Measurements from ENCODE around the gene PRKCE. TPM values are rescaled to one million over a fixed set of nuclear protein-coding genes. Genes with fewer than 3 reads are reported as not detected.

PRKCE gene
- total RNA-seq, 1 donor from 2014 or later, result 39.6 TPM

DNA sequence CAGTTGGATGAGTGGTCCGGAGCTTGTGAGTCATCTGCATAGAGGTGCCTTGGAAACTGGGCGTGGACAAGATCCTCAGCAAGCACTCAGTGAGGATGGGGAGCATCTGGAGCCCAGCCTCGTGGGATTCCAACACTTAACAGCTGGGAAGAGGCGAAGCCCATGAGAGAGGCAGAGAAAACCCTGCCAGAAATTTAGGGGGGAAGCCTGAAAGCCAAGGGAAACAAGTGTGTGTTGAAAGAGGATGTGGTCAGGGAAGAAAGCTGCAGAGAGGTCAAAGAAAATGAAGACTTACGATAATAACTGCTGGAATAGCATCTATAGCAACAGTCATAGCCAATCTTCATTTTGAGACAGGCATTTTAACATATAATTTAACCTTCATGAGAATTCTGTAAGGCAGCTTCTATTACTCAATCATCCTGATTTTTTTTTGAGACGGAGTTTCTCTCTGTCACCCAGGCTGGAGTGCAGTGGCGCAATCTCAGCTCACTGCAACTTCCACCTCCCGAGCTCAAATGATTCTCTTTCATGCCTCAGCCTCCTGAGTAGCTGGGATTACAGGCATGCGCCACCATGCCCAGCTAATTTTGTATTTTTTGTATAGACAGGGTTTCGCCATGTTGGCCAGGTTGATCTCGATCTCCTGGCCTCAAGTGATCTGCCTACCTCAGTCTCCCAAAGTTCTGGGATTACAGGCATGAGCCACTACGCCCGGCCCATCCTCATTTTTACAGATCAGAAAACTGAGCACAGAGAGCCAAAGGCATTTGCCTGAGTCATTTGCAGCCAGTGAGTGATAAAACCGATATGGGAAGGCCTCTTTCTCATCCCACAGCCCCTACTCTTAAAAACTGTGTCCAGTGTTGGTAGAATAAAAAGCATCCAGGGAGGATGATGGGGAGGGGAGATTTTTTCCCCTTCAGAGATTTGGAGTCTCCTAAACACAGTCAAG is 431.3 kb downstream of the PRKCE start:
- DNase-seq (ENCODE audit: extremely low read depth, low read depth, low spot score), result no peak

DNA sequence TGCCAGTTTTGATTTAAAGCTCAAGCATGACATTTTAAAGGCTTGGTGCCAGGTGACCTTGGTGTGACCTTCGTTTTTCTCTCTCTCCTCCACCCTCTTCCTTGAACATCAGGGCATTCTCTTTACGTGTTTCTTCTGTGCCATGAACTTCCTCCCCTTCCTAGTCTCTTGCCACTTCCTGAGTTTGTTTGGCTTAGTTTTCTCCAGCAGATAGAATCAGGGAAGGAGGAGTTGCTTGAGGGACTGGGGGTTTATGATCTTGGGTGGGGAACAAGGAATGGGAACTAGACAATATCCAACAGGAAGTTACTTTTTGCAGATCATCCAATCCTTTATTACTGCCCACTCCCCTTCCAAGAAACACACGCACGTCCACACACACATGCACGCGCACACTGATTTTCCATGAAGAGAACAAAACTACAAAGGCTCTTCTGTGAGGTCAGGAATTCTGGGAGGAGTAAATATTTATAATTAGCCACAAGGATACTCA is 435.1 kb downstream of the PRKCE start:
- no peak for DNase-seq (ENCODE audit: extremely low read depth, low read depth, low spot score)

DNA sequence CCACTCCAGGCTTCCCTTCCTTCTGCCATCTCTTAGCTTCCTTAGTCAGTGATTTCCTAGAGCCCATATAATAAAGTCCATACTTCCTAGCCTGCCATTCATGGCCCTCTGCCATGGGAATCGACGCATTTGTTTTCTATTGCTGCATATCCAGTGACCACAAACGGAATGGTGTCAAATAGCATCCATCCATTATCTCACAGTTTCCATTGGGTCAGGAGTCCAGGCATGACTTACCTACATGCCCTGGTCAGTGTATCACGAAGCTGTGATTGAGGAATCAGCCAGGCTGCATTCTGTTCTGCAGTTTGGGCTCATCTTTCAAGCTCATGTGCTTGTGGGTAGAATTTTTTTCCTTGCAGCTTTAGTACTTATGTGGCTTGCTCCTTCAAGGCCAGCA is 436.0 kb downstream of the PRKCE start:
- no peak for DNase-seq (ENCODE audit: extremely low read depth, low read depth, low spot score)

DNA sequence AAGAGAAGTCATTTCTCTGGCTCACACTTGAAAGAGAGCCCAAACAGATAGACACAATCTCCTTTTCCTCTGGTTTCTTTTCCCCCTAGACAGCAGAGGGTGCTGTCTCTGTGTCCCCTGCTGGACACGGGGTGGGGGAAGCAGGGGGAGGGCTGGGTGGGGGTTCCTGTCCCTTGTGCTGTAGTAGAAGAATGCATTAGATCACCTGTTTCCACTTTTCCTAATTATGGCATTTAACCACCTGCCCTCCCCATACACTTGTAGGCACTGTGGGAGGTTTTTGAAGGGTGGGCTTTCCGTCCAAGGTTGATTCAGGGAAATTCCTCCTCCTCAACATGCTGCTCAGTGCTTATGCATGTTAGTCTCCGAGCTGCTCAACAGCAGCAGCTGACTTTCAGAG is 439.5 kb downstream of the PRKCE start:
- DNase-seq (ENCODE audit: extremely low read depth, low read depth, low spot score), result no peak

DNA sequence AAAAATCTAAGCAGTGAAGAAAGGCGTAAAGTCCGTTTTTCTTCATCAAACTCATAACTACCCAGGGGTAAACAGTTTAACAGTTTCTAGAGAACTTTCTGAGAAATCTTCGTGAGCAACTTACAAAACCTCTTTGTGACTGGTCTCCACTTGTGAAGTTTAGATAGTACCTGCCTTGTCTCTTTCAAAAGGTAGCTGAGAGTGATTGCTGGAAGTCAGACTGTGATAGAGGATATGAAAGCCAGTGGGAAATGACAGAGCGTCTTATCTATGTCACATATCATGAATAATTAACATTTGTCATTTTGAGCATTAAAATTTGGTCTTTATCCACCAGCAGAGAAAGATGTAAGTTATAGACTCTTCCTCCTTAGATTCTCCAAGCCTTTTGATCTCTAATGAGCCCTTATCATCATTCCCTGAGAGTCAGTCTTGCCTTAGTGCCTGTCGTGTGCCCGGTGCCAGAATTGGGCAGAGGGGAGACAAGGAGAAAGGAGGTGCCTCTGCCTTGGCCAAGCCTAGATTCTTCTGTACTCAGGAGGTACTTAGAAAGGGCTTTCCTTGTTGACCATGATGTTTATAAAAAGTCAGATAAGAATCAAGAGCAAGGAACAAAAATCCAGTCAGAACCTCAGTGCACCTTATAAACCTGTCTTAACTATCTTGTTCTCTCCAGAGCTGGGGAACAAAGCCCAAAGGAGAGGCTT is 440.6 kb downstream of the PRKCE start:
- no peak for DNase-seq (ENCODE audit: extremely low read depth, low read depth, low spot score)

DNA sequence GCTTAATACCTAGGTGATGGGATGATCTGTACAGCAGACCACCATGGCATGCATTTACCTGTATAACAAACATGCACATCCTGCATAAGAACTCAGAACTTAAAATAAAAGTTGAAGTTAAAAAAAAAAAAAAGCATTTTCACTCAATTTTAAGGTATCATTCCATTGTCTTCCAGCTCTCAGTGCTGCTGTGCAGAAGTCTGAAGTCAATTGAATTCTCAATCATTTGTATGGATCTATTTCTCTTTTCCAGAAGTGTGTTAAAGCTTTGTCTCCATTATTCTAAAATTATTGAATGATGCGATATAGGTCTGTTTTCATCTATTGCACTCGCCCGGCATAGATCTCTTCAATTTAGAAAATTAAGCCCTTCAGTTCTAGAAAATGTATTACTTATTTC is 443.2 kb downstream of the PRKCE start:
- no peak for DNase-seq (ENCODE audit: extremely low read depth, low read depth, low spot score)

DNA sequence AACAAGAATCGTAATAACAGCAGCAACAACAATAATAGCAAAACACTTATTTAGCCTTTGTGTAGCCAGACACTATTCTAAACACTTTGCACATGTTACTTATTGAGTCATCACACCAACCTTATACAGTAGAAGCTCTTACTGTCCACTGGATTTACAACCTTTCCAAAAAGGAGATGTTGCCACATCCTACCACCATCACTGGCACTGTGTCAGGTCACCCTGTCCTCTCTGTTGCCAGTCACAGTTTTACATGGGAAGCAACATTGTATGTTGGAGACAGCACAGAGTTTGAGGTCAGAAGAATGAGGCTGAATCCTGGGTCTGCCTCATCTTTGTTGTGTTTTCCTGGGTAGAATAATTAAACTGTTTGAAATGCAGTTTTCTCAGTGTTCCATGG is 444.4 kb downstream of the PRKCE start:
- no peak for DNase-seq (ENCODE audit: extremely low read depth, low read depth, low spot score)

DNA sequence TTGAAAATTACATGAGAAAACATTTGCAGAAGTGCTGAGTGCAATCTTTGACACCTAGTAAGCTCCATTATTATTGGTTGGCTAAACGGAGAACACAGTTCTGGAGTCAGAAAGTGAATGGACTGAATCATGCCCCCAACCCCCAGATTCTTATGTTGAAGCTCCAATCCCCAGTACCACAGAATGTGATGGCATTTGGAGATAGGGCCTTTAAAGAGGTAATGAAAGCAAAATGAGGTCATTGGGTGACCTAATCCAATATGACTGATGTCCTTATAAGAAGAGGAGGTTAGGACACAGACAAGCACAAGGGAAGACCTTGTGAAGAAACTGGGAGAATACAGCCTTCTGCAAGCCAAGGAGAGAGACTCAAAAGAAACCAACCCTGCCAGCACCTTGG is 444.8 kb downstream of the PRKCE start:
- DNase-seq (ENCODE audit: extremely low read depth, low read depth, low spot score), result no peak

DNA sequence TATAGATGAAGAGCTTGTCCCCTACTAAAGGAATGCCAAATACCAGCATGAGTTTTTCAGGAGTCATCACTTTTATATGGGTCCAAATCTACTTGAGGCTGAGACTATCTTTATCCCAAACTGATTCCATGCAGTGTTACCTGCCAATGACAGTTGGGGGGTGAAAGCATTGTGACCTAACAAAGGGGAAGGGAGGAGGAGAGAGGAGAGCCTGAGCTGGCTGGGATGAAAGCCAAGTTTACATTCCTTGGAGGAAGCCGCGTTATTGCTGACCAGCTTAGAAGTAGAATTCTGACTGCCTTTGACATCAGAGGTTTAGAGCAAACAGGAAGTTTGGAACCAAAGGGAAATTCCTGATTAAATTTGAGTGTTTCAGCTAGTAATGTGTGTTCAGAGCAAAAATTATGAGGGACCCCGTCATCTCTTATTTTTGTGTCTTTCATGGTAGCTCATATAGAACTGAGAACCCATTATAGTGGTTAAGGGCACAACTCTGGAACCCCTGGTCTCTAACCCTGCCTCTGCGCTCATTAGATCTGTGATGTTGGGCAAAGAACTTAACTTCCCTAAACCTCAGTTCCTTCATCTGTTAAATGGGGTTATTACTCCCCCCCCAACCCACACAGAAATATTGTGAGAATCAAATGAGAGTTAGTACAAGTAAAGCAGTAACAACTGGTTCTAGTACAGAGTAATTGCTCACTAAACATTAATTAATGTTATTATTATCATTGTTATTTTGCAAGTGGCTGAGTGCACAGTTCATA is 446.4 kb downstream of the PRKCE start:
- peak; percentile 97 for DNase-seq (ENCODE audit: extremely low read depth, low read depth, low spot score)

DNA sequence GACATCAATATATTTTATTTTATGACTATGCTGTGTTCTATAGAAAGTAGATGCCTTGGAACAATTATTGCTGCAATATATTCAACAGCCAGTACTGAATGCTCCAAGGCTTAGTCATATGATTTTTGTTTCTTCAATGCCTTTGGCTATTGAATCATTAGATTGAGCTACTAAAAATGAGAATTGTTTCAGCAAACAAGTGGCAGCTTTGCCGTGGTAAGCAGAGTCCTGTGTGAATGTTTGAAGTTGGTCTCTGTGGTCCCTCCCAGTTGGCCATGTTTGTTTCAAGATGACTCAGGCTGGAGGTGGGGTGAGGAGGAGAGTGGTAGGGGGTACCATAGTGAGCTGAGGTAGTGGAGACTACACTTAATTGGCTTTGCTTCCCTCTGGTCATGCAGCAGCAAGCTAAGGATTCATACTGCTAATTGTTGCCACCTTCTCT is 447.2 kb downstream of the PRKCE start:
- no peak for DNase-seq (ENCODE audit: extremely low read depth, low read depth, low spot score)

DNA sequence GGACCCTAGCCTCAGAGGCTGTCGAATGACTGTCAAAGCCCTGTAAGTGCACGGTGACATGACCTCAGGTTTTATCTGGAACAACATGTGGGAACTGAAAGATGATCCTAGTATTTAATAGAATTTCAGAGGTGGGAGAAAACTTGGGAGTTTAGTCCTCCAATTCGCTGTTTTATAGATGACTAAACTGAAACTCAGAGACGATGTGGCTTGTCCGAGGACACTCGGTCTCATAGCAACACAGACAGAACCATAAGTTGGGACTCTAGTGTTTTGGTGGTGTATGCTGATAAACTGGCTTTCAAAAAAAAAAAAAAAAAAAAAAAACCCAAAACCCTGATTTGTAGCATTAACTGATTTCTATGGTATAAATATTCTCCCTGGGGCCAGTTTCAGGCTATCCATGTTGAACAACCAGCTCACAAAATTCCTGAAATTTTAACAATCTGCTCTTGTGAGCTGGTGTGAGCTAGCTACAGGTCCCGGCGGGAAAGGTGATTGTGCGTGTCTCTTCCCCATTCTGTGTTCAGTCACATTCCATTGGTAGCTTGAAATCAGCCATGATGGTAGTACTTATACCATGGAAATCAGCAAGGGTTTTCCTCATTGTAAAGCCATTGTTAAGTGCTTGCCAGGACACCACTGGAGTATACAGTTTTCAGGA is 450.2 kb downstream of the PRKCE start:
- no peak for DNase-seq (ENCODE audit: extremely low read depth, low read depth, low spot score)

DNA sequence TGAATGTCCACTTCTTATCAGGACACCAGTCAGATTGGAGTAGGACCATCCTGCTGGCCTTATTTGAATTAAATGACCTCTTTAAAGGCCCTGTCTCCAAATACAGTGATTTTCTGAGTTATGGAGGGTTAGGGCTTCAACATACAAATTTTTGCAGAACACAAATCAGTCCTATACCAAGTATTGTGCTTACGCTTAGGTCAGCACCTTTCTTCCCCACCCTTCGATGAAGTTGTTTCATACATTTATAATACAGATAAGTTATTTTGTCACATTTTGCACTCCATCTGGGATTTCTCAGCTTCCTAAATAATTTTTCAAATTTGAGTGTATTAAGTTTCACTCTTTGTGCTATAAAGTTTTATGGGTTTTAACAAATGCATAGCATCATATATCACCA is 455.2 kb downstream of the PRKCE start:
- DNase-seq (ENCODE audit: extremely low read depth, low read depth, low spot score), result no peak

DNA sequence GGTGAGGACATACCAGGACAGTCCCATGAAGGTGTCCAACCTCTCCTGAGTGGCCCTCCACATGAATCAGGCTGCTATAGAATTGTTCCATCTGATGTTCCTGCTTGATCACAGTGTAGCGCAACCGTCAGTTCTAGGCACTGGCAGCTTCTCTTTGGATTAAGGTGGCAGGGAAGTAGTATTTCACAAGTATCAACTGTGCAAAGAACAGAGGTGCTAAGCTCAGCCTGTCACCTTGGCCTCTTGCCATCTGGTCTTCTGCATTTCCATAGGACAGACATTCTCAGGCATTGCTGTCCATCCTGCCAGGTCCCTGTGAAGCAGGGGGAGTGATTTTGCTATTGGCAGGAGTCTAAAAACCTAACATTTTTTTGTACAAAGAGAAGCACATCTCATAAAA is 463.5 kb downstream of the PRKCE start:
- no peak for DNase-seq (ENCODE audit: extremely low read depth, low read depth, low spot score)

DNA sequence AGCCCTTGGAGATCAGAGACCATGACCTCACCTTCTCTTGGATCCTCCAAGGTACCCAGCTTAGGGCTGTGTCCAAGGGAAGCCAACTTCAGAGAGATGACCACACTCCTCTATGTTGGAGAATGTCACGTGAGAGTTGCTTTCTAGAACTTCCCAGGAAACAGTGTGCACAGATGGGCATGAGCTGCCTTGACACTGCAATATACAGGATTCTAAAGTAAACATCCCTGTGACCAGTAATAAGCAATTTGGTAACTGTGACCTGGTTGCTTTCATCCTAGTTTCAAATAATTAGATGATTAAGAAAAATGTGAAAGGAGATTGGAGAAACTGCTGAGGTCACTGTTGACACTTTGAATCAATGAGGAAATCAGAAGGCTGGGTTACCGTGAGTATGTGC is 464.7 kb downstream of the PRKCE start:
- no peak for DNase-seq (ENCODE audit: extremely low read depth, low read depth, low spot score)

DNA sequence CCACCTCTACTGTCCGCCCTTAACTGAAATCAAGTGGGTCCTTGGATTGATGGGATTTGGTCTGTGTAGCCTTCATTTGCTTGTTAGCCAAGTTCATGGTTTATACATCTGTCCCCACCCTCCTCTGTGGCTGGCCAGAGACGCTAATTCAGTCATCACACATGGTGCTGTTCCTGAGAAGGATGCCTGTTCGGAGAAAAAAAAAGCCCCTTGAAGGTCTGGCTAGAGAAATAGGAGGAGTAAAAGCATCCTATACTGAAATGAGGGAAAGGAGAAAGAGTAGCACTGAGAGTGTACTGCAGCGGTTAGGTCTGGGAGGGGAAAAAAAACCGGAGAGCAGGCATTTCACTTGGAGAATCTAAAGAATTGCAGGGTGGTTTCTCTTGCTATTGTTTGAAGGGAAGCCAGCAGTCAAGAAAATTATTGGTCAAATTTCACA is 465.1 kb downstream of the PRKCE start:
- no peak for DNase-seq (ENCODE audit: extremely low read depth, low read depth, low spot score)

DNA sequence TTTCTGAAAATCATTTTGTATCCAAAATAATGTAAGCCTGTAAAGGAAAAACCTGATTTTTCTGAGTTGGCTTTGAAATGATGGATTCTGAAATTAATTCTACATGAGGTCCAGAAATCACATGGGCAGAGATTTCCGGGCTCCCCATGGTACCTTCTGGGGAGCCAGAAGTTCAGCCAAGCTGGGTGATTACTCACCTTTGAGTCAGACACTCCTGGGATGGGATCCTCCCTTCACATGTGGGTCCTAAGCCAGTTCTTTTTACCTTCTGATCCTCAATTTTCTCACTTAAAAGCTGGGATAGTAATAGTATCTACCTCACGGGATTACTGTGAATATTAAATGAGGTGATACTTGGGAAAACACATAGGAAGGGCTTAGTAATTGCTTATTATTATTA is 465.9 kb downstream of the PRKCE start:
- no peak for DNase-seq (ENCODE audit: extremely low read depth, low read depth, low spot score)

DNA sequence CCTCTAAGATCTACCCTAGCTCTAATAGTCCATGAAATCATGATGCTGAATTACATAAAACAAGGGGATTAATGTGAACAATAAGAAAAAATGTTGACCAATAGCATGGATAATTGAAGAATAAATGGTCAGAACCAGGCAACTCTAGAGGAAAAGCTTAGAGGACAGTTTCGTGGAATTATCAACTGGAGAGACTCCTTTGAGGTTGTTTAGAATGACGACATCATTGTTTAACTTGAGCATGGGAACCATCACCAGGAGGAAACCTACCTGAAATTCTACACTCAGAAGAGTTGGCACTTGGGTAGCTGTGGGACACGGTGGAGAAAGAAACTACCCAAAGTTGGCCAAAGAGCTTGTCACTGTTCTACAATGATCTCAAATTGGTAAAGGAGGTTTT is 466.5 kb downstream of the PRKCE start:
- DNase-seq (ENCODE audit: extremely low read depth, low read depth, low spot score), result no peak

DNA sequence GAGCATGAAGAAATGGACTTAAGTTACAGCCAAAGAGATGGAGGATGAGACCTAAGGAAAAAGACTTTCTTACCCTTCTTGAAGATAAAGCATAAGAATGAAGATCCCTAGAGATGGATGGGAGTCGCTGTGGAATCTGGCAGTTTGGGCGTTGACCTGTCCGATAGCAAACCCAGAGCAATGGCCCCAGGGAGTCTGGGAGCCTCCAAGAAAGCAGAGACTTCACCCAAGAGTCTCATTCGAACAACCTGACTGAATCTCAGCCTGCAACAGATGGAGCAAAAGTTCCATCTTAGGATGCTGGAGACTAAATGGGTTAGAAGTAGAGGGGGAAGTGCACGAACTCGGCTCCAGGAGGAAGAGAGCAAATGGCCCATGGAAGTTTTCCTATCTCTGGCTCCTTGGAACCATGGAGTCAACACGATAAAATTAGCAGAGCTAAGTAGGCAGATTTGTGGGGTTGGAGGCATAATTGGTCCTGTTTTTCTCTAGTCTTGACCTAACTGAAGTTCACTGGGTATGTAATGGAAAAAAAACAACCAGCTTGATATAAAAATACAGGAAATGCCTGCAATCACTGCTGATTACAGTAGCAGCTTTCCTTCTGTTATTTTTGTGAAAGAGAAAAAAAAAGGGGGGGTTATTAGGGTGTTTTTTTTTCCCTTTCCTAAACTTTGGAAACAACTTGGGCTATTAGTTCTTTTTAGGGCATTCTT is 467.3 kb downstream of the PRKCE start:
- DNase-seq (ENCODE audit: extremely low read depth, low read depth, low spot score), result peak; percentile 71

DNA sequence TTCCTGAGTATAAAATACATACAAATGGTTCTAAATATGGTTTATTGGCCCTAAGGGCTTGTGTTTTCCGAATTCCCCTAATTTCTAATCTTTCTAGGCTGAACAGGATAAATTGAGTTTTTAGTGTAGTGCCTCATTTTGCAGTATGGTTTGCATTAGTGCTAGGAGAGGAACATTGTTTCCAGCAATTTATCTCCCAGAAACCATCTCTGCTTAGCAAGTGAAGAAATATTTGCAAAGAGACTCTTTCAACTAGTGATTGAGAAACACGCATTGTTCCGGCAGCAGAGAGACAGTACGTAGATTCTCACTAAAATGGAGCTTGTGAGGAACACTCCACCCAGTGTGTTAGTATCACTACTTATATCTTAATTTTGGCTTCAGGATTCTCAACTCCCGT is 468.0 kb downstream of the PRKCE start:
- DNase-seq (ENCODE audit: extremely low read depth, low read depth, low spot score), result no peak
